ENCODE results near the gene LMOD3. TPM values are rescaled to one million over a fixed set of nuclear protein-coding genes. Genes with fewer than 3 reads are reported as not detected.

LMOD3 gene
- polyA plus RNA-seq, 3 donors: not detected

DNA sequence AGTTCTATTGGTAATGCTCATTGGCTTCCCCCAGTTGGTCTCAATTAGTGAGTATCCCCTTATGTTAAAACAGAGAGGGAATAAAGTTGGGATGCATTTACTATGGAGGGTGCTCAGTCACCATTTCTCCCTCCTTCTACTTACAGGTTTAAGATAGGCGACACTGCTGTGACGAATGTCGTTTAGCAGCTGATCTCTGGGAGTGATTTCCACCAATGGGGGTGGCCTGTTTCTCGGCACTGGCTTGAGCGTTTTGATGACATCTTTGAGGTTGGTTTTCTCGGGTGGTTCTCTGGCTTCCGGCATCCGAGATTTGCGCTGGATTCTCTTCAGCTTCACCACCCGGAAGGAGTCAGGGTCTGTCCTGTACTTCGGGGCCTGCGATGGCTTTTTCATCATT lies 3.8 kb downstream of the LMOD3 start:
- Histone ChIP-seq H3K27me3 (ENCODE audit: control insufficient read depth in 2 of 2, insufficient read depth in 2 of 2, low read length in 2 of 2) (no peaks in the 10 kb centered on the region), H4K20me1 (ENCODE audit: insufficient read depth, low read length) (no peaks in the 10 kb centered on the region), H2AFZ (ENCODE audit: insufficient read depth, low read depth, low read length, poor library complexity, severe bottlenecking) (no peak overlapping the region), H3K79me2 (ENCODE audit: insufficient read depth, low read length) (no peaks in the 10 kb centered on the region), H3K9ac (ENCODE audit: insufficient read depth, low read length, poor library complexity, severe bottlenecking) (no peak overlapping the region), H3K4me2 (replicated peaks; ENCODE audit: extremely low read depth, low read length, poor library complexity, severe bottlenecking) (no peak overlapping the region), H3K4me3 (replicated peaks in 1 of 3; ENCODE audit: low read depth in 2 of 3, low read length in 3 of 3) (no peak overlapping the region), H3K36me3 (replicated peaks in 1 of 2; ENCODE audit: control insufficient read depth in 1 of 2, insufficient read depth in 2 of 2, low read length in 2 of 2) (no peaks in the 10 kb centered on the region), H3K27ac (ENCODE audit: low read depth in 1 of 2, low read length in 2 of 2) (no peak overlapping the region), H3K4me1 (ENCODE audit: control insufficient read depth in 1 of 2, insufficient read depth in 2 of 2, low read length in 2 of 2) (peaks cover 7% of the 10 kb centered on the region in 2 donors), H3K9me3 (replicated peaks in 1 of 2; ENCODE audit: control insufficient read depth in 1 of 2, insufficient read depth in 1 of 2, low read length in 2 of 2) (no peaks in the 10 kb centered on the region)
- peaks cover 13% of the 10 kb centered on the region for H3K4me1 Mint-ChIP-seq
- TF ChIP-seq, protein P1, sequence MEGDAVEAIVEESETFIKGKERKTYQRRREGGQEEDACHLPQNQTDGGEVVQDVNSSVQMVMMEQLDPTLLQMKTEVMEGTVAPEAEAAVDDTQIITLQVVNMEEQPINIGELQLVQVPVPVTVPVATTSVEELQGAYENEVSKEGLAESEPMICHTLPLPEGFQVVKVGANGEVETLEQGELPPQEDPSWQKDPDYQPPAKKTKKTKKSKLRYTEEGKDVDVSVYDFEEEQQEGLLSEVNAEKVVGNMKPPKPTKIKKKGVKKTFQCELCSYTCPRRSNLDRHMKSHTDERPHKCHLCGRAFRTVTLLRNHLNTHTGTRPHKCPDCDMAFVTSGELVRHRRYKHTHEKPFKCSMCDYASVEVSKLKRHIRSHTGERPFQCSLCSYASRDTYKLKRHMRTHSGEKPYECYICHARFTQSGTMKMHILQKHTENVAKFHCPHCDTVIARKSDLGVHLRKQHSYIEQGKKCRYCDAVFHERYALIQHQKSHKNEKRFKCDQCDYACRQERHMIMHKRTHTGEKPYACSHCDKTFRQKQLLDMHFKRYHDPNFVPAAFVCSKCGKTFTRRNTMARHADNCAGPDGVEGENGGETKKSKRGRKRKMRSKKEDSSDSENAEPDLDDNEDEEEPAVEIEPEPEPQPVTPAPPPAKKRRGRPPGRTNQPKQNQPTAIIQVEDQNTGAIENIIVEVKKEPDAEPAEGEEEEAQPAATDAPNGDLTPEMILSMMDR (IDR thresholded peaks at IDR 0.05): no peak
- DNase-seq: no peak
- intact Hi-C loops (cut with micrococcal nuclease): no loop called here
- WGBS (ENCODE audit: insufficient coverage): 99% methylated on average over 9 of the region's 12 CpGs
- H3K27me3 Mint-ChIP-seq (ENCODE audit: low read depth in 3 of 3): peaks cover 0 to 3% (median 1%) of the 10 kb centered on the region in 3 donors
- no peaks in the 10 kb centered on the region for H3K36me3 Mint-ChIP-seq
- no peak overlapping the region for H3K27ac Mint-ChIP-seq
- no peak overlapping the region for H3K4me3 Mint-ChIP-seq
- H3K9me3 Mint-ChIP-seq: no peaks in the 10 kb centered on the region

DNA sequence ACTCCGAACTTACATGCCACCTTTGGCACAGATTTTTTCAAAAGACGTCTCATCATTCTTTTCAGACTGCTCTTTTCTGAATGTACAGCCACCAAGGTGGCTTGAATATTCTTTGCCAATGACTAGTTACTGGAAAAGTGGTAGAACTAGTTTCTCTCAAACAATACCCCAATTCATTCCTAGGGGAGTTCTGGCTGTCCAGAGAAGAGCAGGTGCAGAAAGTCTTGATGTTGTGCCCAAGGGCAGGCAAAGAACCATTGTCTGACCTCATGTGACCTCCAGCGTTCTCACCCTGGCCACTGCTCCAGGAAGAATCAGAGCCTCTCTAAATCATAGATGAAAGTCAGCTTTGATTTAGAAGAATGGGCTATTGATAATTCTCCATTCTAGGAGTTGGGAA lies 5.5 kb downstream of the LMOD3 start:
- intact Hi-C loops (cut with micrococcal nuclease): no loop called here
- Histone ChIP-seq H4K20me1 (ENCODE audit: insufficient read depth, low read length) (no peaks in the 10 kb centered on the region), H3K27me3 (ENCODE audit: control insufficient read depth in 2 of 2, insufficient read depth in 2 of 2, low read length in 2 of 2) (no peaks in the 10 kb centered on the region), H3K4me2 (replicated peaks; ENCODE audit: extremely low read depth, low read length, poor library complexity, severe bottlenecking) (no peak overlapping the region), H3K27ac (ENCODE audit: low read depth in 1 of 2, low read length in 2 of 2) (no peak overlapping the region), H3K4me1 (ENCODE audit: control insufficient read depth in 1 of 2, insufficient read depth in 2 of 2, low read length in 2 of 2) (peaks cover 5% of the 10 kb centered on the region in 2 donors), H3K4me3 (replicated peaks in 1 of 3; ENCODE audit: low read depth in 2 of 3, low read length in 3 of 3) (no peak overlapping the region), H2AFZ (ENCODE audit: insufficient read depth, low read depth, low read length, poor library complexity, severe bottlenecking) (no peak overlapping the region), H3K9me3 (replicated peaks in 1 of 2; ENCODE audit: control insufficient read depth in 1 of 2, insufficient read depth in 1 of 2, low read length in 2 of 2) (no peaks in the 10 kb centered on the region), H3K79me2 (ENCODE audit: insufficient read depth, low read length) (no peaks in the 10 kb centered on the region), H3K36me3 (replicated peaks in 1 of 2; ENCODE audit: control insufficient read depth in 1 of 2, insufficient read depth in 2 of 2, low read length in 2 of 2) (no peaks in the 10 kb centered on the region), H3K9ac (ENCODE audit: insufficient read depth, low read length, poor library complexity, severe bottlenecking) (no peak overlapping the region)
- Mint-ChIP-seq H3K9me3 (no peaks in the 10 kb centered on the region), H3K27ac (no peak overlapping the region), H3K4me1 (peaks cover 10% of the 10 kb centered on the region), H3K4me3 (no peak overlapping the region), H3K36me3 (no peaks in the 10 kb centered on the region), H3K27me3 (ENCODE audit: low read depth in 3 of 3) (peaks cover 0 to 3% (median 1%) of the 10 kb centered on the region in 3 donors)
- no CpG with 5 or more reads among the region's 3 CpGs for WGBS (ENCODE audit: insufficient coverage)
- TF ChIP-seq, protein P1 (IDR thresholded peaks at IDR 0.05): no peak
- no peak for DNase-seq
